Measurements from ENCODE around the gene DBET.
"Not testable (repeated sequence)": the region's sequence is repeated elsewhere in the genome, so short reads cannot be mapped to it uniquely, and the experiment has no call there.

DNA sequence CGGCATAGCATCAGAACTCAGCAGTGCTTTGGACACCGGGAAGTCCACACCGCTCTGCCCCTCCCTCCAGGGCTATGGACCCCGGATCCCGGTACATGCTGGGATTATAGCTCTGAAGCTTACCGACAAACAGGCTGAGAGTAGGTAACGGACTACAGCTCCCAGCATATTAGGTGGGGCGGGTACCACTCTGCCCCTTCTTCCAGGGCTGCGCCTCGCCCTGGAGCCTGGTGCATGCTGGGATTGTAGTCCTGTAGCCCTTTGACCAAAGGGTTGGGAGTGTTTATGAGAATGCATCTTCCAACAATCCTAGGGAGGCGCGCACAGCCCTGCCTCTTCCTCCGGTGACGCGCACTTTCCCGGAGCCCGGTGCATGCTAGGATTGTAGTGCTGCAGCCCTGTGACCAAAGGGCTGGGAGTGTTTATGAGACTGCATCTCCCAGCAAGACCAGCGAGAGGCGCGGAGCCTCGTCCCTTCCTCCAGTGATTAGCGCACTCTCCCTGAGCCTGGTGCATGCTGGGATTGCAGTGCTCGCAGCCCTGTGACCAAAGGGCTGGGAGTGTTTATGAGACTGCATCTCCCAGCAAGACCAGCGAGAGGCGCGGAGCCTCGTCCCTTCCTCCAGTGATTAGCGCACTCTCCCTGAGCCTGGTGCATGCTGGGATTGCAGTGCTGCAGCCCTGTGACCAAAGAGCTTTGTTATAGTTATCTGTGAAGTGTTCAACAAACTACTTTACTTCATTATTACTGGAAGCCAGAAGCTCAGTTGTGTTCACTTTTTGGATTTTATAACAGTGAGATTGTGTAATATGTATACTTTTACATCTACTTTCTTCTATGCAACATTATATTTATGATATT is 14.7 kb upstream of the DBET start:
- not testable (repeated sequence) for TF ChIP-seq CTCF, POLR2A (IDR thresholded peaks at IDR 0.05)

Data from testis (tissue), 2 donors.